HAP-1 (cell line): ENCODE results near the gene DTYMK.

Experiments used
- DNase-seq, 2 experiments: peaks; one replicate each; pipeline ENCODE4 v3.0.0-alpha.2; 2016 to 2020; ENCODE audit warnings: low spot score in 2 of 2
- H3K27me3 ChIP-seq: fragments of 250-450 bp; sonication (Bioruptor Pico); 2 replicates; pipeline ENCODE4 v1.5.1; 2020; ENCODE audit warnings: low read depth, mild to moderate bottlenecking, moderate library complexity
- H3K36me3 ChIP-seq: fragments of 250-450 bp; sonication (Bioruptor Pico); replicated peaks from 2 replicates; pipeline ENCODE4 v1.5.1; 2020; ENCODE audit warnings: mild to moderate bottlenecking
- H3K4me1 ChIP-seq: fragments of 250-450 bp; sonication (Bioruptor Pico); 2 replicates; pipeline ENCODE4 v1.5.1; 2020; ENCODE audit warnings: mild to moderate bottlenecking
- H3K4me3 ChIP-seq: fragments of 250-450 bp; sonication (Bioruptor Pico); 2 replicates; pipeline ENCODE4 v1.5.1; 2020; ENCODE audit warnings: mild to moderate bottlenecking, moderate library complexity
- H3K9me3 ChIP-seq: fragments of 250-450 bp; sonication (Bioruptor Pico); 2 replicates; pipeline ENCODE4 v1.5.1; 2020; ENCODE audit warnings: mild to moderate bottlenecking, moderate library complexity
- in situ Hi-C: fragments of 300-500 bp; cut with MboI; formaldehyde crosslinking; loops from 3 replicates; pipeline ENCODE4 v1.14.3; 2020; ENCODE audit warnings: low sequenced_read_pairs, inconsistent platforms, mixed read lengths

DTYMK gene

GRCh38 chr2:241692448-241692847 is 5.8 kb upstream of the DTYMK start:
- no peak for DNase-seq
- Histone ChIP-seq H3K36me3 (peaks cover 35% of the 10 kb centered on the region), H3K4me3 (no peak overlapping the region), H3K9me3 (no peaks in the 10 kb centered on the region), H3K27me3 (no peaks in the 10 kb centered on the region), H3K4me1 (peaks cover 3% of the 10 kb centered on the region)
- in situ Hi-C loops: no loop called here

DNA sequence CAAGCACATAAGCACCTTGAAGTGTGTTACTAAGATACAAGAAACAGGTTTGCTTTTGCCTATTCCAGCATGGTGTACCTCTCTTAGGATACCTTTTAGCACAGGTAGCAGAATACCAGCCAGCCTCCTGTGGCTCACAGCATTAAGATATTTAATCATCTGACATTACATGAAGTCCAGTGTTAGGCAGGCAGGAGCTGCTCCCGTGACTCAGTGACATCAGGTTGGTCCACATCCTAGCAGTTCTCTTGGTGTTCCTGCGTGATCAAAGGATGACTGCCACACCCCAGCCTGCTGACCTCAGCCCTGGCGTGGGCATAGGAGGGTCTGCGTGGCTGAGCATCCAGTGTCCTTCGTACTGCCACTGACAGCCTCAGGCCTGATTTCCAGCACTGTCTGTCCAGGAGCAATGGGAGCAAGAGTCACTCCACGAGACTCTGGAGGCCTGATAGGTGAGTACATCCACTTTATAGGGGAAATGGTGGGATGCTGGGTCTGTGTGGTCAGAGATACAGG is 3.6 kb upstream of the DTYMK start:
- Histone ChIP-seq H3K4me3 (no peak overlapping the region), H3K4me1 (peaks cover 11% of the 10 kb centered on the region), H3K36me3 (peaks cover 40% of the 10 kb centered on the region), H3K27me3 (no peaks in the 10 kb centered on the region), H3K9me3 (no peaks in the 10 kb centered on the region)
- DNase-seq: no peak
- in situ Hi-C loops: no loop called here

GRCh38 chr2:241689306-241689705 is 2.7 kb upstream of the DTYMK start:
- H3K4me3 ChIP-seq: no peak overlapping the region
- H3K27me3 ChIP-seq: no peaks in the 10 kb centered on the region
- peaks cover 47% of the 10 kb centered on the region for H3K36me3 ChIP-seq
- H3K4me1 ChIP-seq: peaks cover 15% of the 10 kb centered on the region
- no peaks in the 10 kb centered on the region for H3K9me3 ChIP-seq
- no peak for DNase-seq
- in situ Hi-C loops: no loop called here

GRCh38 chr2:241686324-241686649 is 328 bp downstream of the DTYMK start:
- no peak for DNase-seq
- peak overlapping the region; percentile 89 for H3K4me3 ChIP-seq
- no peaks in the 10 kb centered on the region for H3K9me3 ChIP-seq
- in situ Hi-C loops: no loop called here
- peaks cover 65% of the 10 kb centered on the region for H3K36me3 ChIP-seq
- H3K27me3 ChIP-seq: no peaks in the 10 kb centered on the region
- peaks cover 17% of the 10 kb centered on the region for H3K4me1 ChIP-seq

- H3K9me3 ChIP-seq: no peaks in the 10 kb centered on the region
- H3K4me3 ChIP-seq: no peak overlapping the region
- H3K4me1 ChIP-seq: peaks cover 14% of the 10 kb centered on the region
- no peak for DNase-seq
- peaks cover 98% of the 10 kb centered on the region for H3K36me3 ChIP-seq
- H3K27me3 ChIP-seq: no peaks in the 10 kb centered on the region
- in situ Hi-C loops: no loop called here
These were observed 5.6 kb downstream of the DTYMK start for GRCh38 chr2:241680827-241681599.

DNA sequence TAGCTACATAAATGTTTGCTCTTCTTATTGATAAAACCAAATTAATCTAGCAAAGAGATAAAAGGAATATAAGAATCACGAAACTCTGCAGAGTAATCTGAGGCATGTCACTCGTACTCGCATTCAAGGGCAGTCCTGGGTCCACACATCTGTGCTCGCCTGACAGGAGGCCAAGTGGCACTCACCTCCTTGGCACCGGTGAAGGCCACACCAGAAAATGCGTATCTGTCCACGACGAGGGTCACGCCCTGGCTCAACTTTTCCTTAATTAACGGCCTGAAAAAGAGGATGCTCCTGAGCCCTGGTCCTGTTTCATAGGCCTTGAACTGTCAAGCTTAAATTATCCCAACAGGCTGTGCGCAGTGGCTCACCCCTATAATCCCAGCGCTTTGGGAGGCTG is 6.6 kb downstream of the DTYMK start:
- Histone ChIP-seq H3K4me1 (peaks cover 6% of the 10 kb centered on the region), H3K9me3 (no peaks in the 10 kb centered on the region), H3K36me3 (peaks cover 99% of the 10 kb centered on the region), H3K27me3 (no peaks in the 10 kb centered on the region), H3K4me3 (no peak overlapping the region)
- DNase-seq: no peak
- in situ Hi-C loops: no loop called here

GRCh38 chr2:241678784-241679540 is 7.7 kb downstream of the DTYMK start:
- no peak for DNase-seq
- H3K9me3 ChIP-seq: no peaks in the 10 kb centered on the region
- no peaks in the 10 kb centered on the region for H3K4me1 ChIP-seq
- H3K27me3 ChIP-seq: no peaks in the 10 kb centered on the region
- in situ Hi-C loops: no loop called here
- no peak overlapping the region for H3K4me3 ChIP-seq
- H3K36me3 ChIP-seq: peaks cover 93% of the 10 kb centered on the region

DNA sequence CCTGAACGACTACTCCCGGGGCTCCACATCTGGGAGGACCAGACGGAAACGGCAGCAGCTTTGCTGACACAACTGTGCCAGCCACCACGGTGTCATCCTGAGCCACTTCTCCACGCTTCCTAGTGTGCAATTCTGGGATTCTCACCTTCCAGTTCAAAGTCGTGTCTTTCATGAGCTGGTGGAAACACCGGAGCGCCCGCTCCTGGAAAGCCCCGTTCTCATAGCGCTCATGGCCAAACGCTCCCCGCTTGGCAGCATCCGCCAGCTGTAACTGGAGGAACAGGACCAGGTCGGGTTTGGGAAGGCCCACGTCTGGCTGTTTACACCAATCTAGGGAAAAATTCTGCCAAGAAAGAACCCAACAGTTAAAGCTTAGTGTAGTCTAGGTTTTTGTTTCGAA is 8.3 kb downstream of the DTYMK start:
- H3K4me3 ChIP-seq: no peak overlapping the region
- no peaks in the 10 kb centered on the region for H3K27me3 ChIP-seq
- no peaks in the 10 kb centered on the region for H3K9me3 ChIP-seq
- H3K36me3 ChIP-seq: peaks cover 86% of the 10 kb centered on the region
- no peak for DNase-seq
- in situ Hi-C loops: no loop called here
- H3K4me1 ChIP-seq: no peaks in the 10 kb centered on the region

DNA sequence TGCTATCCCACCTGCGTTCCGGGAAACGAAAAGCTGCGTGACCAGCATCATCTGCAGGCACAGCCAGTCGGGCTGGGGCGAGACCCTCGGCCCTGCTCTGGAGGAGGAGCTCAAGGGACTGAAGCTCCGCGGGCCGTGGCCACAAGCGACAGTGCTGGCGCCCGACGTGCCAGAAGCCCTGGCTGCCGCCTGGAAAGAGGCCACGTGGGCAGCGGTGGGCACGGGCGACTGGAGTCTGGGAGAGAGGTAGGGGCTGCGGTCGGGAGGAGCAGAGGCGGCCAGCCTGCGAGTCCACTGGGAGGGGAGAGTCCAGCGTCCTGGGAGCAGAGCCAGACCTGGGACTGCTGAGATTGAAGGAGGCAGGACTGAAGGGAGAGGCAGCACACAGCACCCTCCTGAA is 9.2 kb downstream of the DTYMK start:
- no peak overlapping the region for H3K4me3 ChIP-seq
- H3K27me3 ChIP-seq: no peaks in the 10 kb centered on the region
- DNase-seq: no peak
- peaks cover 77% of the 10 kb centered on the region for H3K36me3 ChIP-seq
- in situ Hi-C loops: no loop called here
- H3K4me1 ChIP-seq: no peaks in the 10 kb centered on the region
- no peaks in the 10 kb centered on the region for H3K9me3 ChIP-seq

DNA sequence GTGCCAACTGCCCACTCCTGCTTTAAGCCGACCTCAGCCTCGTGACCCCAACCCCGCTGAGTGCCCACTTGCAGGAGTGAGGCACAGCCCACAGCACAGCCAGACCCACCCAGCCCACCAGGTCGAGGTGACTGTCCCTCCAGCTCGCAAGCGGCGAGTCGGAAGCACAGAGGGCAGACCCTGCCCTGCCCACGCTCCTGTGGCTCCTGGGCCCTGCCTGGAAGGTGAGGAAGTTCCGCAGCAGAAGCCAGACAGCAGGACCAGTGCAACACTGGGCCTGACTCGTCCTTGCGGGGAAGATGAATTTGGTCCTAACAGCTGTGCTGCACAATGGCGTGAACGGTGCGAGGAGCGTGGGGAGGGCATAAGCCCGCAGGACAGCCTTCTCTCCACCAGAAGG is 9.9 kb downstream of the DTYMK start:
- DNase-seq: no peak
- Histone ChIP-seq H3K4me1 (no peaks in the 10 kb centered on the region), H3K9me3 (no peaks in the 10 kb centered on the region), H3K36me3 (peaks cover 70% of the 10 kb centered on the region), H3K27me3 (no peaks in the 10 kb centered on the region), H3K4me3 (no peak overlapping the region)
- in situ Hi-C loops: no loop called here

- Histone ChIP-seq H3K4me1 (no peaks in the 10 kb centered on the region), H3K9me3 (no peaks in the 10 kb centered on the region), H3K36me3 (peaks cover 62% of the 10 kb centered on the region), H3K27me3 (no peaks in the 10 kb centered on the region), H3K4me3 (no peak overlapping the region)
- no peak for DNase-seq
- in situ Hi-C loops: no loop called here
These were observed 10.7 kb downstream of the DTYMK start for GRCh38 chr2:241675885-241676284.

GRCh38 chr2:241673797-241674725 is 12.6 kb downstream of the DTYMK start:
- in situ Hi-C loops: loop anchor here (25.0 kb wide), 1 partner anchor 812 kb away; the partner anchor contains the start of gene AGXT
- H3K4me3 ChIP-seq: no peak overlapping the region
- H3K36me3 ChIP-seq: peaks cover 48% of the 10 kb centered on the region
- H3K9me3 ChIP-seq: no peaks in the 10 kb centered on the region
- peak in 1 of 2 experiments; percentile 37 for DNase-seq
- H3K4me1 ChIP-seq: no peaks in the 10 kb centered on the region
- no peaks in the 10 kb centered on the region for H3K27me3 ChIP-seq

- Histone ChIP-seq H3K4me3 (no peak overlapping the region), H3K4me1 (no peaks in the 10 kb centered on the region), H3K9me3 (no peaks in the 10 kb centered on the region), H3K27me3 (no peaks in the 10 kb centered on the region), H3K36me3 (peaks cover 39% of the 10 kb centered on the region)
- in situ Hi-C loops: loop anchor here (25.0 kb wide), 1 partner anchor 811 kb away; the partner anchor contains the start of gene AGXT
- DNase-seq: no peak
These were observed 13.4 kb downstream of the DTYMK start for GRCh38 chr2:241673189-241673663.
